T-helper 2 cell (primary cell): Measurements from ENCODE around the gene LDLRAD4.
"Not testable (repeated sequence)": the region's sequence is repeated elsewhere in the genome, so short reads cannot be mapped to it uniquely, and the experiment has no call there.

Source experiments
- DNase-seq, 5 experiments: peaks; one replicate each; pipeline versions ENCODE4 v3.0.0 to v3.0.0-alpha.2; 2012 to 2022

Gene LDLRAD4

DNA sequence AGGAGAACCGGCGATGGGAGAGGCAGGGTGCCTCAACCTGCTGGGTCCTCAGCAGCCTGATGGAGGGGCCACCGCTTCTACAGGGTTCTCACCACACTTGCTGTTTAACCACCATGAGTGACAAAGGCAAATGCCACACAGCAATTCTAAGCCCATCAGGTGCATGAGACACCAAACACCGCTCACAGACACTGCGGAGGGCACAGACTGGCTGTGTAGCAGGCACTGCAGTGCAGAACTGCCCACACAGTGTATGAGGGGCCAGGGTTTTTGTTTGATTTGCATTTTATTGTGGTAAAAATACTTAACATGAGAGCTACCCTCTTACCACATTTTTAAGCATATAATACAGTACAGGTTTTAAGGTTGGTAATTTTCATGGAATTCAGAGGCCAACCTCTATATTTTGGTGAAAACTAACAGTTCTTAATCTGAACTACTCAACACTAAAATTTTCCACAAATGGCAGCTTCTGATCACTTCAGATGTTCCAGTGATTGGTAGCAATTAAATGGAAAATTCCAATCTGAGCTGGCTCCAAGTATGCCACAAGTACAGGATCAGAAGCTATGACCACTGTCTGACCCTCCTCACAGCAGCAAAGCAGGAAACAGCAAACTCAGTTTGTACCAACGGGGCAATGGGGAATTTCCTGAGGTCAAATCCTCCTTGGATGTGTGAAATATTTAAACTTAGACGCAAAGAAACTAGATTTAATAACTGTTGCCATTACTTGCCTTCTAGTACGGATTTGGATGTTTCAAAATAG, 440.1 kb downstream of the LDLRAD4 start:
- no peak for DNase-seq

DNA sequence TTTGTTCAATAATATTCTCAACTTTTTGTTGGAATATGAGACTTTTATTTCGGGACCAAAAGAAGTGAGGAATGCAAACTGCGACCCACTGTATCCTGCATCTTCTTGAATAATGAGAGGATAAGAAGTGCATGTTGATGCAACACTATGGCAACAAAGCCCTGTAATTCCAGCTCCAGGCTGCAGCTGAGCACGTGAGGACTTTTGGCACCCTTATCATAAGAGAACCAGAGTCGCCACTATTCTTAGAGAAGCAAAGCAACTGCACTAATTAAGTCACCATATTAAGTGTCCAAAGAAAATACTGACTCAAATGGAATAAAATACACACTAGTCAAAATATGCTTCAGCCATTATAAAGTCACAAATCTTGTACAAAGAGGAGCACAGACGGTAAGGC, 441.9 kb downstream of the LDLRAD4 start:
- DNase-seq, result no peak

DNA sequence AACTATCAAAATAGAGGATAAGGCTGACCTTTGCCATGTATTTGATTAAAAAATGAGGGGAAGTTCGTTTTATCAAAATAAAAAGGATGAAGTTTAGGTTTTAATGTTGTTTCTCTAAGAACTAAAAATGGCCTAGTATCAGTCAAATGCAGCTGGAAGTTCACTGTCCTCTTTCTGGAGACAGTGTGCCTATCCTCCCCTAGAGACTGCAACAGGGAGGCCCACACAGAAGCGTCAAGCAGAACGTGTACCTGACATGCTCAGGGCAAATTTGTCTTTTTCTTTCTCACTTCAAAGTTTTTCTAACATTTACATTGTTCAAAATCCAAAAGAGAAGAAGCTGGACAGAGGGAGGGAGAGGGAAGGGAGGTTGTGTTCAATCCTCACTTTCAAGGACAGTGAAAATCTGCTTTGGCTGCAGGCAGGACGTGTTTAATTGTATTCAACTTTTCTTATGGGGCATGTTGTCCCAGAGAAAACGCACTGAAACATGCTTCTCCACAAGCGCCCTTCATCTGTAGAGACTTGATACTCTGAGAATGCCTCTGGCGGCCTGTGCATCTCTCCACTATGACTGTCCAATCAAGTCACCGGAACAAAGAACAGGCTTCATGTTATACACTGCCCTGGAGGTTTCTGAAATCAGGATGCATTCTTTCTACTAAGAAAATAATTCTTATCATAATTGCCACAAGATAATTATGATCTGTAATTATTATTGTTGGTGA, 442.7 kb downstream of the LDLRAD4 start:
- DNase-seq, result no peak

DNA sequence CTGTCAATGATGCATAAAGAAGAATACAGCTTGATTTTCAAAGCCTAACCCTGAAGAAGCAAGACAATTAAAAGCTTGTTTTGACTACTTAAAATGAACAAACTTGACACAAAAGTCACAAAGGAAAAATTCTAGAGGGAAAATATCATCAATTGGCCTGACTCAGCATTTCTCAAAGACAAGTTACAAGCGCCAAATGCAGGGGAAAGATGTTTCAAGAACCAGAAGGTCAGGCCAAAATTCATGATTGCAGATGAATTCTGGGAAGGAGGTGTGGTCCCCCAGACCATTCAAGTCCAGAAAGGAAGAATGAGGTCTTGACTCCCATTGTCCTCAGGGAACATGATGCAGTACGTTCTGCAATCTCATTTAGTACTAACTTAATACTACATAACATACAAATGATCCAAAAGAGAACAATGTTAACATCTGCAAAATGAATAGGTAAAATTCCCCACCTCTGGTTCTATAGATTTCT, 443.3 kb downstream of the LDLRAD4 start:
- no peak for DNase-seq

DNA sequence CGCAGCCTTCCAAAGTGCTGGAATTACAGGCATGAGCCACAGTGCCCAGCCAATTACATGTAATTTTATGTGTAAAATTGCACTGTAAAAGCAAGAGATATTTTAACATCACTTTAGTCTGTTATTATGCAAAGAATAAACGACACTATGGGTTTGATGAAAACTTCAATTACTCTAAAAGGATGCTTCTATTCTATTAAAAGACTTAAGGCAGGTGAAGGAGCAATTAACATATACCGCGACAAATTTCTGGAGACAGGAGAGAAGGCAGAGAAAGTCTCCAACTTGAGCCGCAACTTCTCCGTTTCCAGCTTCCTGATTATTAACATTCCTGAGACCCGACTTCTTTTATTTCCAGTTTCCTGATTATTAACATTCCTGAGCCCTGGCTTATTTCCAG, 454.1 kb downstream of the LDLRAD4 start:
- DNase-seq, result peak in 1 of 5 experiments; percentile 37

DNA sequence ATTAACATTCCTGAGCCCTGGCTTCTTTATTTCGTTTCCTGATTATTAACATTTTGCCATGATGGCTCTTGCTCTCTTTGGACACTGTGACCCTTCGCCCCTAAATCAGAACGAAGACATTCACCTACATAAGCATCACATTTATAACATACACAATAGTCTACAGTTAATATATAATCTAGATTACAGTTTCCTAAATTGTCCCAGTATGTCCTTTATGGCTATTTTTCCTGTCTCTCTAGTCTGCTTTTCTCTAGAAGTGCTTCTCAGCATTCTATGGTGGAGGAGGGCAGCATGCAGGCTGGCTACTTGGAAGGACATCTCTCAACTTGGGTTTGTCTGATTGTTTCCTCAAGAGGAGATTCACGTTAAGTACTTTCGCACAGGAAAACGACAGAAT, 457.9 kb downstream of the LDLRAD4 start:
- DNase-seq, result peak in 1 of 5 experiments; percentile 39

DNA sequence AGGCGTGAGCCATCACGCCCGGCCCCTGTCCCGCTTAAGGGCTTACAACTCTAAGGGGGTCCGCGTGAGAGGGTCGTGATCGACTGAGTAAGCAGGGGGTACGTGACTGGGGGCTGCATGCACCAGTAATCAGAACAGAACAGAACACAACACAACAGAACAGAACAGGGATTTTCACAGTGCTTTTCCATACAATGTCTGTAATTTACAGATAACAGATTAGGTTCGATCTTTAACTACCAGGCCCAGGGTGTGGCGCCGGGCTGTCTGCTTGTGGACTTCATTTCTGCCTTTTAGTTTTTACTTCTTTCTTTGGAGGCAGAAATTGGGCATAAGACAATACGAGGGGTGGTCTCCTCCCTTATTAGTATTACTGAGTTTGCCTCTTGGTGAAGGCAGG, 458.8 kb downstream of the LDLRAD4 start:
- DNase-seq, result not testable (repeated sequence)

DNA sequence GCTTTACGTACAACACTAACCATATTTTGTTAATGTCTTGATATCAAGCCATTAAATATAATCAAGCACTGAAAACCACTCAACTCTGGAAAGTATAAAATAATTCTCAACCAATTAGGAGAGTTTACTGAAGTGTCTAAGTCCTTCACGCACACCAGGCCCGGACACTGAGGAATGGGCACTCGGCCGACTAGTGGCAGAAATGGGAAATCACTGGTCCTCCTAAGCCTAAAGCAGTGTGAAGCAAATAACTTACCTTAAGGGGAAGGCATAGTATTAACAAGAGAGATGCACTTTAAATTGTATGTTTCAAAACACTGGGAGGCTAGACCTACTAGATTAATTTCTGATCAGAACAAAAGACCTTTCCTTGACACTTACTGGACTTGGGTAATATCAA, 462.1 kb downstream of the LDLRAD4 start:
- no peak for DNase-seq

DNA sequence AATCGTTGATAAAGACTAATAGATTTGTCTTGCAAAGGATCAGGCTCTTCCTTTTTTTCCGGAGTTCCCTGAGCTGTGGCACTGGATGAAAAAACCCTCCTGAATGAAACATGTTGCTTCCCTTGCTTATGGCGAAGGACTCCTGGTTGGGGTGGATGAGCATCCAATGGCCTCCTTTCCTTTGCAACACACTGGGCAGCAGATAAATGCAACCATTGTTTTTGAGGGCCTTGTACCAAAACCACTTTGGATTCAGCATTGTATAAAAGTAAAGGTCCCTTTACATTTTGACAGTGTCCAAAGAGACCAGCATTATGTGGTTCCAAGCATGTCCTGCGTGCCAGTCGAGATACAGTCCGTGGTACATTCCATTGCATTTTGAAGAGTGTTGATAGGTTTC, 463.1 kb downstream of the LDLRAD4 start:
- no peak for DNase-seq

DNA sequence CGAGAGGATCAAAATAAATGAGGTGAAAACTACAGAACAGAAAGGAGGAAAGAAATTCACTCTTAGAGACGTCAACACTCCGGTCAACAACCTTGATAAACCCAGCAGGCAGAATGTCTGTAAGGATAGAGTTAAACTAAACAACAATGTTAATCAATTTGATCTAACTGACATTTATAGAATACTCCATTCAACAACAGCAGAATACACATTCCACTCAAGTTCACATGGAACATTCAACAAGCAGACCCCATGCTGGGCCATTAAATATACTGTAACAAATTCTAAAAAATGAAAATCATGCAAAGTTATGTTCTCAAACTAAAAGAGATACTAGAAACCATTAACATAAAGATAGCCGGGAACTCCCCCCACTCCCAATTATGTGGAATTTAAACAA, 466.0 kb downstream of the LDLRAD4 start:
- DNase-seq, result no peak

DNA sequence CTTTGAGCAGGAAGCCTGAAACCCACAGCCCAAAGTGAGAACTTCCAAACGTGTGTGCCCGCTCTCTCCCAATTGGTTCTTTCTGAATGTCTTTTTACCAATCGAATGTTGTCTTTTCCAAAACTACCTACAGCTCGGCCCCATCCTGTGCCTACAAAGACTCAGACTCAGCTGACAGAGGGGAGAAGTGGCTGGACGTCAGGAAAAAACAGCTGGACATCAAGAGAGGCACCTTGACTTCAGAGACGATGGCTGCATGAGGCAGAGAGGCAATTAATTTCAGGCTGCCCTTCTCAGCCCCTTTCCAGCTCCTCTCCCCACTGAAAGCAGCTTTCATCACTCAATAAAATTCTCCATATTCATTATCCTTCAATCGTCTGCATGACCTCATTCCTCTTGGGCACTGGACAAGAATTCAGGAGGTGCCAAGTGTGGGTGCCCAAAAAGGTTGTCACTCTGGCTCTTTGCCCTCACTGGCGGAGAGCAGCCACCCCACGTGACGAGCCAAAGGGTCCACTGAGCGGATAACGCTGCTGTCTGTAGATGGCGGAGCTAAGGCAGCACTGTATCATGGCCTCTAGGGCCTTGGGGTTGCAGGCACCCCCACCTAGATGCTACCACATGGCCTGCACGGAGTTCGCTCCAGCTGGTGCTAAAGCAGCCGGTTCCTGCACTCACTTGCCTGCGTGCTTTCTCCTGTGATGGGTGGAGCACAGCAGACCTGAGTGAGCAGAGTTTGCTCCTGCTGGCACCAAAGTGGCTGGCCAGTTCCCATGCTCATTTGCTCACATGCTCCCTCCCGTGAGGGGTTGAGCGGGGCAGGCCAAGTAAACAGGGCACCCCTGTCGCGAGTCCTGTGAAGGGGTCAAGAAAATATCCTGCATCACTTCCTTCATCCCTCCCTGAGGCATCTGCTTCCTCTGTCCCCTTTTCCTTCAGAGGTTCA, 469.9 kb downstream of the LDLRAD4 start:
- no peak for DNase-seq

DNA sequence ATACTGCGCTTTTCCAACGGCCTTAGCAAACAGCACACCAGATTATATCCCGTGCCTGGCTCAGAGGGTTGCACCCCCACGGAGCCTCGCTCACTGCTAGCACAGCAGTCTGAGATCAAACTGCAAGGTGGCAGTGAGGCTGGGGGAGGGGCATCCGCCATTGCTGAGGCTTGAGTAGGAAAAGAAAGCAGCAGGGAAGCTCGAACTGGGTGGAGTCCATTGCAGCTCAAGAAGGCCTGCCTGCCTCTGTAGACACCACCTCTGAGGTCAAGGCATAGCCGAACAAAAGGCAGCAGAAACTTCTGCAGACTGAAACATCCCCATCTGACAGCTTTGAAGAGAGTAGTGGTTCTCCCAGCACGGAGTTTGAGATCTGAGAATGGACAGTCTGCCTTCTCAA, 471.5 kb downstream of the LDLRAD4 start:
- not testable (repeated sequence) for DNase-seq

DNA sequence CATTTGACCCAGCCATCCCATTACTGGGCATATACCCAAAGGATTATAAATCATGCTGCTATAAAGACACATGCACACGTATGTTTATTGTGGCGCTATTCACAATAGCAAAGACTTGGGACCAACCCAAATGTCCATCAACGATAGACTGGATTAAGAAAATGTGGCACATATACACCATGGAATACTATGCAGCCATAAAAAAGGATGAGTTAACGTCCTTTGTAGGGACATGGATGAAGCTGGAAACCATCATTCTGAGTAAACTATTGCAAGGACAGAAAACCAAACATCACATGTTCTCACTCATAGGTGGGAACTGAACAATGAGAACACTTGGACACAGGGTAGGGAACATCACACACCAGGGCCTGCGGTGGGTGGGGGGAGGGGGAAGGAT, 476.8 kb downstream of the LDLRAD4 start:
- DNase-seq, result not testable (repeated sequence)

DNA sequence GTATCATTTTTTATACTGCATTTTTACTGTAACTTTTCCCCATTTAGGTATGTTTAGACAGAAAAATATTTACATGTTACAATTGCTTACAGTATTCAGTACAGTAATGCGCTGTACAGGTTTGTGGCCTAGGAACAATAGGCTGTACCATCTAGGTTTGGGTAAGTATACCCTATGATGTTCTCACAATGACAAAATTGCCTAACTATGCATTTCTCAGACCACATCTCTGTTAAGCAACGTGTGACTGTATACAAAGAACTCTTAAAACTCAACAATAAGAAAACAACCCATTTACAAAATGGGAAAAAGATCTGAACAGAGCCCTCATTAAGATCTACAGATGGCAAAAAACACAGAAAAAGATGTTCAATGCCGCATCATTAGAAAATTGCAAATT, 478.4 kb downstream of the LDLRAD4 start:
- DNase-seq, result no peak

DNA sequence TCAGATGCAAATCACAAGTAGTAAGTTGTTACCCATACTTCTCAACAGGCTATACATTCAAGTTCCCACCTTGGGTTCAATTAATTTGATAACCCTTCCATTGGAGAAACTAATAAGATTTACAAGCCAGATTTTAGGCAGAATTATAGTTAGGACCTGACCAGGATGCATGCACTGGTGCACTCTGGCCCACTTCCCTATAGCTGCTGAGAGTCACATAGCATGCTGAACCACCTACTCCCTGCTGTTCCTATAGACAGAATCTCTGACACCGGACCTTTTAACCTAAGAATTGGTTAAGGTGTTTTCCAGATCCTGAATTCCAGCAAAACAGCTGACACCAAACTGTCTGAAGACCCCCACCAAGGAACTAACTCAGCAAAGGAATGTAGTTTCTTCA, 481.6 kb downstream of the LDLRAD4 start:
- DNase-seq, result no peak
